Activated B cell treated with CpG ODN at 0.5 μM for 24 hours (primary cell): ENCODE measurements around the gene ABLIM2. TPM values are rescaled to one million over a fixed set of nuclear protein-coding genes. Genes with fewer than 3 reads are reported as not detected.

Source experiments
- ATAC-seq: fragments of 200-7000 bp; cut with Tn5 transposase; one replicate; pipeline ENCODE4 v1.10.0; 2021; ENCODE audit warnings: low read depth, mild to moderate bottlenecking, moderate library complexity
- CTCF ChIA-PET: fragments of 350-600 bp; sonication (Branson Sonifier 250); formaldehyde crosslinking; loops from one replicate; lab custom pipeline; 2021; ENCODE audit warnings: antibody characterized with exemption; lab: Charles Lee
- POLR2A ChIA-PET: fragments of 350-600 bp; sonication (Branson Sonifier 250); formaldehyde crosslinking; loops from one replicate; lab custom pipeline; 2021; ENCODE audit warnings: antibody characterized with exemption; lab: Charles Lee
- DNase-seq: peaks from one replicate; pipeline ENCODE4 v3.0.0; 2022
- H3K27ac Mint-ChIP-seq: one replicate; pipeline ENCODE4 v1.8.0; 2020; ENCODE audit warnings: mixed read lengths
- H3K27me3 Mint-ChIP-seq: one replicate; pipeline ENCODE4 v1.8.0; 2021; ENCODE audit warnings: mixed read lengths
- H3K36me3 Mint-ChIP-seq: one replicate; pipeline ENCODE4 v1.8.0; 2021; ENCODE audit warnings: low read depth, mixed read lengths
- H3K4me1 Mint-ChIP-seq: one replicate; pipeline ENCODE4 v1.8.0; 2021; ENCODE audit warnings: mixed read lengths
- H3K4me3 Mint-ChIP-seq: one replicate; pipeline ENCODE4 v1.8.0; 2020; ENCODE audit warnings: mild to moderate bottlenecking, mixed read lengths
- H3K9me3 Mint-ChIP-seq: one replicate; pipeline ENCODE4 v1.8.0; 2020; ENCODE audit warnings: mixed read lengths
- intact Hi-C: fragments of 100-400 bp; cut with micrococcal nuclease; formaldehyde crosslinking; loops from one replicate; pipeline ENCODE4 v1.15.1; 2024
- total RNA-seq: library from RNA; stranded (reverse); gene quantifications from 2 replicates; pipeline ENCODE4 v1.2.3, GENCODE V29; 2022
- TF ChIP-seq, protein P1 (sequence below): fragments of 200-600 bp; IDR thresholded peaks from one replicate; pipeline ENCODE4 v1.8.0; 2022; ENCODE audit warnings: antibody characterized with exemption, mild to moderate bottlenecking

Gene ABLIM2
- total RNA-seq, 1 donor from 2014 or later = 5.2 TPM

DNA sequence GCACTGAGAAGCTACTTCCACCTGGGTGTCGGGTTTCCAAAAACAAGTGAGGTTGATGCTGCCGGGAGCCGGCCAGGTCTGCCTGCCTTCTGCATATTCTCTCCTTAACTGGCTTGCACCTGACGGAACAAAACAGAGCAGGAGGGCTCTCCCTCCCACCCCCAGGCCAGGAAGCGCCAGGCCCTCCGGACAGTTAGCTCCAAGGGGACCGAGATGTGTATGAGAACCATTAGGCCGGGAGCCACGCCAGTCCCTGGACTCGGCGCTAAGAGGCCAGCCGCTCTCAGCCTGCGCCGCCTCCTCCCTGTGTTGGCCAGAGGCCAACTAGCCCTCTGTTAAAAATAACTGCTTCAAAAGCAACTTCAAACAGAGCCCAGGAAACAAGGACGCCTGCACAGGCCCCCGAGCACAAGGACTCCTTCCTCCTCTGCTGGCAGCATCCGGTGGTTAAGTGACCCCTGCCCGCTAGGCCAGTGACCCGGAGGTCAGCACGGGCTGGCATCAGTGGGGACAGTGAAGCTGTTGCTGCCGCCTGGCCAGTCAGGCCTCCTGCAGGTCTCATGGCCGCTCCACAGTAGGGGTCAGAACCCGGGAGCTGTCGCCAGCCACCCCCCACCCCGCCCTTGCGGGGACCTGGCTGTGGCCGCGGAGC is 107.9 kb downstream of the ABLIM2 start:
- Mint-ChIP-seq H3K27me3 (peaks cover 8% of the 10 kb centered on the region), H3K4me1 (no peaks in the 10 kb centered on the region), H3K36me3 (peaks cover 2% of the 10 kb centered on the region), H3K4me3 (no peak overlapping the region), H3K9me3 (peaks cover 5% of the 10 kb centered on the region), H3K27ac (no peak overlapping the region)
- no peak for ATAC-seq
- DNase-seq = no peak
- TF ChIP-seq, protein P1, sequence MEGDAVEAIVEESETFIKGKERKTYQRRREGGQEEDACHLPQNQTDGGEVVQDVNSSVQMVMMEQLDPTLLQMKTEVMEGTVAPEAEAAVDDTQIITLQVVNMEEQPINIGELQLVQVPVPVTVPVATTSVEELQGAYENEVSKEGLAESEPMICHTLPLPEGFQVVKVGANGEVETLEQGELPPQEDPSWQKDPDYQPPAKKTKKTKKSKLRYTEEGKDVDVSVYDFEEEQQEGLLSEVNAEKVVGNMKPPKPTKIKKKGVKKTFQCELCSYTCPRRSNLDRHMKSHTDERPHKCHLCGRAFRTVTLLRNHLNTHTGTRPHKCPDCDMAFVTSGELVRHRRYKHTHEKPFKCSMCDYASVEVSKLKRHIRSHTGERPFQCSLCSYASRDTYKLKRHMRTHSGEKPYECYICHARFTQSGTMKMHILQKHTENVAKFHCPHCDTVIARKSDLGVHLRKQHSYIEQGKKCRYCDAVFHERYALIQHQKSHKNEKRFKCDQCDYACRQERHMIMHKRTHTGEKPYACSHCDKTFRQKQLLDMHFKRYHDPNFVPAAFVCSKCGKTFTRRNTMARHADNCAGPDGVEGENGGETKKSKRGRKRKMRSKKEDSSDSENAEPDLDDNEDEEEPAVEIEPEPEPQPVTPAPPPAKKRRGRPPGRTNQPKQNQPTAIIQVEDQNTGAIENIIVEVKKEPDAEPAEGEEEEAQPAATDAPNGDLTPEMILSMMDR = no peak
- intact Hi-C loops = no loop called here
- ChIA-PET POLR2A (no interaction called here), CTCF (no interaction called here)

DNA sequence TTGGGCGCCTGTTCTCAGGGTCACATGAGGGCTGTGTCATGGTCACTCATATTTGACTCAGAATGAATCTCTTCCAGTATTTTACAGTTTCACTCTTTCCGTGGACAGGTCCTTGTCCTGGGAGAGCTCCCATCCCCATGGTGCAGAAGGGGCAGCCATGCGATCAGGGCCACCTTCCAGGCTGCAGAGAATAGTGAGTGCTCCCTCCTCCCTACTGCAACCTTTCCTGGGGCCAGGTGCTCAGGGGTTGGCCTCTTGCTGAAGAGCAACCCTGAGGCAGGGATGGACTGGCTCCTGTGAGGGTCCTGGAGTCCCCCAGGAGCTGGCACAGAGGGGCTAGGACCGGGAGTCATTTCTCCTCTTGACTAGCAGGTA is 108.4 kb downstream of the ABLIM2 start:
- Mint-ChIP-seq H3K4me3 (no peak overlapping the region), H3K27me3 (peaks cover 8% of the 10 kb centered on the region), H3K4me1 (no peaks in the 10 kb centered on the region), H3K27ac (no peak overlapping the region), H3K9me3 (peaks cover 2% of the 10 kb centered on the region), H3K36me3 (peaks cover 2% of the 10 kb centered on the region)
- POLR2A ChIA-PET = no interaction called here
- CTCF ChIA-PET = no interaction called here
- intact Hi-C loops = no loop called here
- TF ChIP-seq, protein P1 = no peak
- DNase-seq (no peak), ATAC-seq (no peak)

DNA sequence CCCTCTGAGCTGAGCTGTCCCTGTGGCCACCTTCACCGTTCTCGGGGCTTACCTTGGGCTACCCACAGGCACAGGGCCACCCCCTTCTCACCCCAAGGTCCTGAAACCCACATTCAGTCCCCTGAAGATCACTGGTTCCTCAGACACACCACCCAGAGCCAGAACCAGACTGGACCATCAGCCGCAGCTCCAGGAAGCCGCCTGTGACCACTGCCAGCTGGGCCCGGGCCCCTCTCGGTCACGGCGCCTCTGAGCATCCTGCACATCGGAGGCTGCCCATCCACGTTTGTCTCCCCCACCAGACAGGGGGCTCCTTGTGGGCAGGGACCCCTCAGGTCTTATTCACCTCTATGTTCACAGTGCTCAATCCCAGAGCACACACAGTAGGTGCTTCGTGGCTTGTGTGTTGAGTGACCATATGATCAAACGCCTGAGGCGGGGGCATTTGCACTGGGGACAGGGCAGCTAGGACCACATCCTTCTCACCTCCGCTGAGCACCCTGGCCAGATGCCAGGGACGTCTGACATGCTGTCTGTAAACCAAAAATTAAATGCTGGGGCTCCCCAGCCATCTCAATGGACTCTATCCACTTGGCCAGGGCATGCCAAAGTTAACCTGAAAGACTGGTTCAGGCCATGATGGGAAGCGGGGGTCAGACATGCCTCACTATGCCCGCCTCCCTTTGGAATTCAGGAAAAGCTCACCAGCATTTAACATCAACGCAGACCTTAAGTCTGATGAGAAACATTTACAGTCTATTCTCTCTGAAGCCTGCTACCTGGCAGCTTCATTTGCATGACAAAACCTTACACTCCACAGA is 109.5 kb downstream of the ABLIM2 start:
- Mint-ChIP-seq H3K4me1 (no peaks in the 10 kb centered on the region), H3K27ac (no peak overlapping the region), H3K36me3 (peaks cover 2% of the 10 kb centered on the region), H3K4me3 (no peak overlapping the region), H3K9me3 (no peaks in the 10 kb centered on the region), H3K27me3 (peaks cover 8% of the 10 kb centered on the region)
- TF ChIP-seq, protein P1 = no peak
- POLR2A ChIA-PET = no interaction called here
- DNase-seq = no peak
- no peak for ATAC-seq
- CTCF ChIA-PET = no interaction called here
- intact Hi-C loops = no loop called here

DNA sequence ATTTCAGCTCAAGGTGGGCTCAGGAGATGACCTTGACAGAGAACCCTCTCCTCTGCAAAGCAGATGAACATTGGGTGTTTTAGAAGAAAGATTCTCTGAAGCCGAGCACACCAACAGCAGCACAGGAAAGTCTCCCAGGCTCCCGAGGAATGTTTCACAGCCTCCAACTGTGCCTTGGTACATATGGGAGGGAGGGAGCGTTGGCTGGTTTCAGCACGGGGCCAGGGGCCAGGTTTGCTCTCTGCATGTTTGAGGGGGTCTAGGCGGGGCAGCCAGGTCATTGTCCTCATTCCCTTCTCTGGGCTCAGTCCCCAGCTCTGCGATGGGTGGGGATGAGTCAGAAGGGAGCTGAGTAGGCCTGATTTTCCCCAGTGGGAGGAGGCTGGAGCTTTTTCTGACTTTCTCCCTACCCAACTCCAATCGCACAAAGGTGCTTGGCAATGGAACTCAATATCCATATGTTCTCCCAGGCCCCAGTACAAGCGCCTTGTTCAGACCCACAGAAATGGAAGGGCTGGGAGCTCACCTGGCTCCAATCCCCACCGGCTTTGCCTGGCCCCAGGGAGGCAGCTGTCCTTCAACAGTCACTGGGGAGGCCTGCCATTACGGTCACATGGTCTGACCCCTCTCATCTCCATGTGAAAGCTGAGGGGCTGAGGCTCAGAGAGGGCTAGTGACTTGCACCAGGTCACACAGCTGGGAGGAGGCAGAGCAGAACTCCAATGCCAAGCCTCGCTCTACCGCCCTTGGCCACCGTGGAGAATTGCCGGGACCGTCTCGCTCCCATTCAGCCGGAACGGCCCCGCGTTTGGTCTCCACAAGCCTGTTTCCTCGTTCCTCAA is 110.6 kb downstream of the ABLIM2 start:
- Mint-ChIP-seq H3K27me3 (peaks cover 8% of the 10 kb centered on the region), H3K27ac (no peak overlapping the region), H3K4me3 (no peak overlapping the region), H3K4me1 (no peaks in the 10 kb centered on the region), H3K9me3 (no peaks in the 10 kb centered on the region), H3K36me3 (no peaks in the 10 kb centered on the region)
- CTCF ChIA-PET = no interaction called here
- intact Hi-C loops = no loop called here
- no peak for ATAC-seq
- TF ChIP-seq, protein P1 = no peak
- DNase-seq = no peak
- POLR2A ChIA-PET = no interaction called here
